NCI-H82 (cell line): ENCODE results near the gene TNKS1BP1.
"Not testable (repeated sequence)": the region's sequence is repeated elsewhere in the genome, so short reads cannot be mapped to it uniquely, and the experiment has no call there.

Experiments used
- DNase-seq: peaks from one replicate; lab custom pipeline; 2025; lab: John Stamatoyannopoulos, UW

TNKS1BP1 gene

GRCh38 chr11:57311109-57311936 lies 13.4 kb downstream of the TNKS1BP1 start:
- peak; percentile 90 for DNase-seq

- DNase-seq: peak; percentile 37
Measured at GRCh38 chr11:57310630-57311086, 14.1 kb downstream of the TNKS1BP1 start.

DNA sequence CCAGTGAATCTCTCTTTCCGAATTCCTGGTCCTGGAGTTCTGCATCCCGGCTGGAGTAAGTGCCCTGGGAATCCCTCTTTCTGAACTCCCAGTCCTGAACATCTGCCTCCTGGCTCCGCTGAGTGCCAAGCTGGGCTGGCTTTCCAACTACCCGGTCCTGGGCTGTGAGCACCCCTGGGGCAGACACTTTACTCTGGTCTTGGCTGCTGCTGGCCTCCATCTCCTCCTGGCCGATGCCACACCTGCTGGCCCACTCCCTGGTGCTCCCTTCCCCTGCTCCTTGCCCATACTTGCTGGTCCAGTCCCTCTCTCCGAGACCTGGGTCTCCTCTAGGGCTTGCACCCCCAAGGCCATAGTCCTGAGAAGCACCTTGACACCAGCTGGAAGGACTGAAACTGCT lies 14.7 kb downstream of the TNKS1BP1 start:
- no peak for DNase-seq

DNA sequence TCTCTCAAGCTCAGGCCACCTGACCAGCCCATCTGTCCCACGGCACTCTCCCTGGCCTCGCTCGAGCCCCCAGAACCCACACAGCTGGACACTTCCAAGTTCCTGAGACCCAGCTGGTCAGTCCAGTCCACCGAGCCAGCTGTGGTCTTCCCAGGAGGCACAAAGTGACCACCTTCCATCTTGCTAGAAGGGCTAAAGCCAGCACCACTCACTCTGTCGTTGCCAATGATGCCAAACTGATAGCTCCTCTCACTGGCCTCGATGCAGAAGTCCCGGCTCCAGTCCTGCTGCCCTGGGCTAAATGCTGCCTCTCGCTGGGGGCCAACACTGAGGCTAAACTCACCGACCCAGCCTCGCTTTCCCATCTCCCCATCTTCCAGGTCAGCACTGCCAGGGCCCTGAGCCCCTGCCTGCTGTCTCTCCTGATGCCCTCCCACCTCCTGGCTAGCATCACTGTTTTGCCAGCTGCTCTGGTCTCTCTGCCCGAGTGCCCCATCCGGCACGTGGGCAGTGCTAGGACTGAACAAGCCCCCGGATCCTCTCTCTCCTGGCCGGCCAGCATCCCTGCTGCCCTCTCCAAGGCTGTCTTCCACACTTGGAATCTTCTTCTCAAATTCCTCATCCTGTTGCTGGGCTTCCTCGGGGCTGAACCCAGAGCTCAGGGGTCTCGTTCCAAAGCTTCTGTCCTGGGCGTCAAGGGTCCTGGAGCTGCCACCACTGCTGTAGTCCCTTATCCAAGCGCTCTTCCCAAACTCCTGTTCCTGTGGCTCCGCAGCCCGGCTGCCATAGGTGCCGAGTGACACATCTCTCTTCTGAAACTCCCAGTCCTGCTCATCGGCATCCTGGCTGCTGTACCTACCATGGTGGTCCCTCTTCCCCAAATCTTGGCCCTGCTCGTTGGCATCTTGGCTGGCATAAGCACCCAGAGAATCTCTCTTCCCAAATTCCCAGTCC lies 15.4 kb downstream of the TNKS1BP1 start:
- DNase-seq: no peak

DNA sequence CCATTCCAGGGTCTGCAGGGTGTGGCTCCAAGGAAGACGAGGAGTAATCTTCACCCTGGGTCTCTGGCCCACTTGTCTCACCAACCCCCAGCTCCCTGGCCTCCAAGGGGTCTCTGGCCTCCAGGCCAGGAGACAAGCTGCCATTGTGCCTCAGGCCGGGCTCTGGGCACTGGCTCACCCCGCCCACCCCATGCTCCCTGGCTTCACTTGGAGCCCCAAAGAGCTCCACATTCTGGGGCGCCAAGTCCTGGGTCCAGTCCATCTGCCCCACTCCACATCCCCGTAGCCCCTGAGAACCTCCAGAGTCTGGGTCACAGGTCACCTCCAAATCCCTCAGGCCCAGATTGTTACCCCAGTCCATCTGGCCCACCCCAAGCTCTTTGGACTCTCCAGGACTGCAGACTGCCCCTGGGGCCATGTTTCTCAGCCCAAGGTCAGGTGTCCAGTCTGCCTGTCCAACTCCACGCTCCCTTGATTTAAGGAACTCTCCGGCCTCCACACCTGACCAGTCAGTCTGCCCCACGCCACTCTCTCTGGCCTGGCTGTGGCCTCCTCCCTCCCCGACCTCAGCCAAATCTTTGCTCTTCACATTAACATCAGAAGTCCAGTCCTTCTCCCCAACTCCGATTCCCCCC lies 16.2 kb downstream of the TNKS1BP1 start:
- no peak for DNase-seq

GRCh38 chr11:57307666-57308270 lies 17.0 kb downstream of the TNKS1BP1 start:
- no peak for DNase-seq

DNA sequence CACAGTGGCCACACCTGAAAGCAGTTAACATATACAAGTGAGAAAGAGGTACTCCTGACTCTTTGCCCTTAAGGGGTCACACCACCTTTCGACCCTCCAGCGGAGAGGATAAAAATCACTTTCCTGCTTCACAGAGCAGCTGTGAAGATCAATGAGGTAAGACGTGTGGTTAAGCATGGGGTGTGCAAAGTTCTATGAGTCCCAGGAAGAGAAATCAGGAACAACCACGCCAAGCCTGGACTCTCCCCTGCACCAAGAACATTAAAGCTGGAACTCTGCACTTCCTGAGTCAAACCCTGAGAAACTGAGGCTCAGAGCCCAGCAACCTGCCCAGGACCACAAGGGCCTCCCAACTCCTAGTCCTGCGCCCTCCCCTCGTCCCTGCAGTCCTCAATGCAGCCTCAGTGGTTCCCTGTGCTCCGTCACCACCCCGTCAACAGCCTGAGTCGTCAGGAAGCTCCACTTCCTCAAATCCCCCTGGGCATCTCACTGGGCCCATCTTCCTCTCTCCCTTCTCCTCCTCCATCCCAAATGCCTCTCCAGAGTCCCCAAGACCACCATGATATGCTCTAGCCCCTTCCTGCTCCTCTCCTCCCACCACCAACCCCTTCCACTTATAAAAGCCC lies 17.7 kb downstream of the TNKS1BP1 start:
- no peak for DNase-seq

- no peak for DNase-seq
Measured at GRCh38 chr11:57306161-57306876, 18.4 kb downstream of the TNKS1BP1 start.

GRCh38 chr11:57305523-57305922 lies 19.2 kb downstream of the TNKS1BP1 start:
- DNase-seq: no peak

GRCh38 chr11:57303990-57304579 lies 20.7 kb downstream of the TNKS1BP1 start:
- peak; percentile 94 for DNase-seq

GRCh38 chr11:57303280-57303989 lies 21.3 kb downstream of the TNKS1BP1 start:
- peak; percentile 26 for DNase-seq

GRCh38 chr11:57302489-57302888 lies 22.3 kb downstream of the TNKS1BP1 start:
- DNase-seq: no peak

DNA sequence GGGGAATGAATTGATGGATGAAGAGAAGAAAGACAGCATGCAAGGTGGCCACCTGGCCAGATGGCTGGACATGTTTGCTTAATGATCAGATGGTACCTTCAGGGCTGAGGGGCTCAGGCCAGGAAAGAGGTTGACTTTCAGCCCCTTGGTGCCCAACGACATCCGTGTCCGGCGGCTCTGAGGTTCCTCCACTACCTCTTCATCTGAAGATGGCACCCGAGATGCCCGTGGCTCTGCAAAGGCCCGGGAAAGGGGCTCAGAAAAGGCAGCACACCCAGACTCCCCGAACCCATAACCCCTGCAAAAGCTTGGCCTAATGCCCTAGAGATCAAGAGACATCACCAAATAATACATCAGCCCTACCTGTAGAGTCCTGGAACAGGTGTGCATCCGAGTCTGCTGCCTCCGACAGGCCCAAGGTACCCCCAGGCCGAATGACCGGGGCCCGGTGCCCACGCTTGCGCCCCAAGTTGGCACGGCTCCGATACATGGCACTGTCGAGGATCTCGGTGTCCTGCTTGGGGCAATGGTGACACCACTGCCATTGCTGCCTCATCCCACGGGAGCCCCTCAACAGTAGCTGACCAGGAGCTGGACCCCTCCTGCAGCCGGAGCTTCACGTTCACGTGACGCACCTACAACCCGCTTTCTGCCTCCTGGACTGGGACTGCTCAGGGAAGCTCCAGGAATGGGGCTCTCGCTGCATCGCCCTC lies 22.9 kb downstream of the TNKS1BP1 start:
- DNase-seq: no peak

GRCh38 chr11:57300785-57301184 lies 24.0 kb downstream of the TNKS1BP1 start:
- no peak for DNase-seq

DNA sequence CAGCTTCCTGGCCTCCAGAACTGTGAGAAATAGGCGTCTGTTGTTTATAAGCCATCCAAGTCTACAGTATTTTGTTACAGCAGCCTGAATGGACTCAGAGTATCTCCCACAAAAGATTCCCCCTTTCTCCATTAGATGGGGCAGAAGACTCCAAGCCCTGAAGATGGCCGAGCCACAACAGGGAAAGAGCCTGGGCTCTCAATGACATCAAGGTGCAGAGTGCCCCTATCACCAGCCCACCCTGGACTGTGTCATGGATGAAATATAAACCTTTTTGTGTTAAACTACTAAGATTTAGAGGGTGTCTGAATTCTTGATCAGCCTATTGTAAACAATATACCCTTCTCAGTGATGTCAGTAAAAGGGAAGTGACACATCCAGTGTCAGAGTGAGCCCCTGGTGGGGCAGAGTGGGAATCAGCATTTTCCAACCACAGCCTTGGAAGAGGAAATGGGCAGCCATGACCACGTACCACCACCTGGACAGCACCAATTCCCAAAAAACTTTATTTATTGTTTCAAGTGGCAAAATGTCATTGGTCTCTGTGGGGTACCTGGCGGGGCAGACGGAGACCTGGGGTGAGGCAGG lies 25.5 kb downstream of the TNKS1BP1 start:
- DNase-seq: no peak

DNA sequence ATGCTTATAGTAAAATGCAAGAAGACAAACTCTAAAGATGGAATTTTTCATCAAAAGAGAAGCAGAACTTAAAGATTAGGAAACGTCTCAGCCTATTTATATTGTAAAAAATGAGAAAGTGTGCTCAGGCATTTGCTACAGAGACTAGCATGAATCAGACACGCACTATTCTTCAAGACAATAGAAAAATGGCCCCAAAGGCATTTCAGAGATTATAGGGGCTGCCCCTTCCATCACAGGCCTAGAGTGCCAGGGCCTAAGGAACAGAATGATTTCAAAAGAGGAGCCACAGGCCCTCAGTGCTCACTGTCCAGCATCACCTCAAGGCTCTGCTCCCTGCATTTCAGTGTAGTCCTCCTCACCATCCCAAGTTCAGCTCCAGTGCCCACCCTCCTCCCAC lies 27.5 kb downstream of the TNKS1BP1 start:
- DNase-seq: no peak

GRCh38 chr11:57296205-57296604 lies 28.5 kb downstream of the TNKS1BP1 start:
- DNase-seq: not testable (repeated sequence)
